Lung microvascular endothelial cell (primary cell): ENCODE measurements around the gene HSPA1L. TPM values are rescaled to one million over a fixed set of nuclear protein-coding genes. Genes with fewer than 3 reads are reported as not detected.
"Not testable (repeated sequence)": the region's sequence is repeated elsewhere in the genome, so short reads cannot be mapped to it uniquely, and the experiment has no call there.

Experiments used
- DNase-seq, 2 donors: peaks; one replicate each; pipeline versions ENCODE4 v3.0.0 to v3.0.0-alpha.2; 2010; ENCODE audit warnings: low read depth in 2 of 2
- total RNA-seq: library from RNA; depleted of rRNA; stranded (reverse); fragments of >200 nt; gene quantifications from 2 replicates; pipeline ENCODE4 v1.2.1, GENCODE V29; 2014

The HSPA1L gene
- total RNA-seq, 1 donor from 2014 or later = 1.8 TPM

- DNase-seq = peak; percentile 28 to 75
Measured at GRCh38 chr6:31837369-31838113, 22.5 kb upstream of the HSPA1L start.

- DNase-seq = peak; percentile 37 to 48
Measured at GRCh38 chr6:31836474-31837368, 21.6 kb upstream of the HSPA1L start.

- DNase-seq = no peak
Measured at GRCh38 chr6:31836047-31836473, 21.0 kb upstream of the HSPA1L start.

GRCh38 chr6:31834367-31835250, 19.5 kb upstream of the HSPA1L start:
- peak; percentile 86 to 91 for DNase-seq

DNA sequence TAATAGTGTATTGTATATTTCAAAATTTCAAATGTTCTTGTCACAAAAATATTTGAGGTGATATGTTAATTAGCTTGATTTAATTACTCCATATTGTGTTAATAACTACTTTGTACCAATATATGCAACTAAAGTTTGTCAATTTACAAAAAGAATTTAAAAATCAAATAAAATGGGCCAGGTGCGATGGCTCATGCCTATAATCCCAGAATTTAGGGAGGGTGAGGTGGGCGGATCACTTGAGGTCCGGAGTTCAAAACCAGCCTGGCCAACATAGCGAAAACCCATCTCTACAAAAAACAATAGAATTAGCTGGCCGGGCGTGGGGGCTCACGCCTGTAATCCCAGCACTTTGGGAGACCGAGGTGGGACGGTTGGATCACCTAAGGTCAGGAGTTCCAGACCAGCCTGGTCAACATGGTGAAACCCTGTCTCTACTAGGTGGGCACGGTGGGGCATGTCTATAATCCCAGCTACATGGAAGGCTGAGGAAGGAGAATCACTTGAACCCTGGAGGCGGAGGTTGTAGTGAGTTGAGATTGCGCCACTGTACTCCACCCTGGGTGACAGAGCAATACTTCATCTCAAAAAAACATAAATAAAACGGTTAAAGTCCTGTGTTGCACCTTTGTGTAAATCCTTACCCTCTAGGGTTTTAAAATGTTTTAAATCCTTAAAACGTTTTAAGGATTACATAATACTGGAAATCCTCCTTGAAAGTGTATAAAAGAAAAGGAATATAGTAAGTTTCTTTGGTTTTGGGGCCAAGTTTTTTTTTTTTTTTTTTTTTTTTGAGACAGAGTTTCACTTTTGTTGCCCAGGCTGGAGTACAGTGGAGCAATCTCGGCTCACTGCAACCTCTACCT, 16.5 kb upstream of the HSPA1L start:
- no peak for DNase-seq

DNA sequence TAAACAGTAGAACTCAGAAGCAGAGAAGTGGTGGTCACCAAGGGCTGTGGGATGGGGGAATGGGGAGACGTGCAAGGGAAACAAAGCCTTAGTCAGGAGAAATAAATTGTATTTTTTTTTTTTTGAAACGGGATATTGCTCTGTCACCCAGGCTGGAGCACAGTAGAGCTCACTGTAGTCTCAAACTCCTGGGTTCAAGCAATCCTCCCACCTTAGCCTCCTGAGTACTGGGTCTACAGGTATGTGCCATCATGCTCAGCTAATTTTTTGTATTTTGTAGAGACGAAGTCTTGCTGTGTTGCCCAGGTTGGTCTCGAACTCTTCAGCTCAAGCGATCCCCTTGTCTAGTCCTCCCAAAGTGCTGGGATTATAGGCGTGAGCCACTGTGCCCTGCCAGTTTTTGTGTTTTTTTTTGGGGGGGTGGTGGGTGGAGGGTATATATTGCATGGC, 15.8 kb upstream of the HSPA1L start:
- DNase-seq = no peak

DNA sequence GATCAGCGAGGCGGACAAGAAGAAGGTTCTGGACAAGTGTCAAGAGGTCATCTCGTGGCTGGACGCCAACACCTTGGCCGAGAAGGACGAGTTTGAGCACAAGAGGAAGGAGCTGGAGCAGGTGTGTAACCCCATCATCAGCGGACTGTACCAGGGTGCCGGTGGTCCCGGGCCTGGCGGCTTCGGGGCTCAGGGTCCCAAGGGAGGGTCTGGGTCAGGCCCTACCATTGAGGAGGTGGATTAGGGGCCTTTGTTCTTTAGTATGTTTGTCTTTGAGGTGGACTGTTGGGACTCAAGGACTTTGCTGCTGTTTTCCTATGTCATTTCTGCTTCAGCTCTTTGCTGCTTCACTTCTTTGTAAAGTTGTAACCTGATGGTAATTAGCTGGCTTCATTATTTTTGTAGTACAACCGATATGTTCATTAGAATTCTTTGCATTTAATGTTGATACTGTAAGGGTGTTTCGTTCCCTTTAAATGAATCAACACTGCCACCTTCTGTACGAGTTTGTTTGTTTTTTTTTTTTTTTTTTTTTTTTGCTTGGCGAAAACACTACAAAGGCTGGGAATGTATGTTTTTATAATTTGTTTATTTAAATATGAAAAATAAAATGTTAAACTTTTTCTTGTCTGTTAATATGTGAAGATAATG, 14.7 kb upstream of the HSPA1L start:
- DNase-seq = peak; percentile 58 to 75

DNA sequence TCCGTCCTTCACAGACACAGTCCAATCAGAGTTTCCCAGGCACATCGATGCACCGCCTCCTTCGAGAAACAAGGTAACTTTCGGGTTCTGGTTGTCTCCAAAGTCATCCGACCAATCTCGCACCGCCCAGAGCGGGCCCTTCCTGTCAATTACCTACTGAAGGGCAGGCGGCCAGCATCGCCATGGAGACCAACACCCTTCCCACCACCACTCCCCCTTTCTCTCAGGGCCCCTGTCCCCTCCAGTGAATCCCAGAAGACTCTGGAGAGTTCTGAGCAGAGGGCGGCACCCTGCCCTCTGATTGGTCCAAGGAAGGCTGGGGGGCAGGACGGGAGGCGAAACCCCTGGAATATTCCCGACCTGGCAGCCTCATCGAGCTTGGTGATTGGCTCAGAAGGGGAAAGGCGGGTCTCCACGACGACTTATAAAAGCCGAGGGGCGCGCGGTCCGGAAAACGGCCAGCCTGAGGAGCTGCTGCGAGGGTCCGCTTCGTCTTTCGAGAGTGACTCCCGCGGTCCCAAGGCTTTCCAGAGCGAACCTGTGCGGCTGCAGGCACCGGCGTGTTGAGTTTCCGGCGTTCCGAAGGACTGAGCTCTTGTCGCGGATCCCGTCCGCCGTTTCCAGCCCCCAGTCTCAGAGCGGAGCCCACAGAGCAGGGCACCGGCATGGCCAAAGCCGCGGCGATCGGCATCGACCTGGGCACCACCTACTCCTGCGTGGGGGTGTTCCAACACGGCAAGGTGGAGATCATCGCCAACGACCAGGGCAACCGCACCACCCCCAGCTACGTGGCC, 12.4 kb upstream of the HSPA1L start, which contains the start of gene HSPA1B:
Gene HSPA1B (plus strand): TSS at position 453 of the 794 bp plus-strand sequence. CDS start 213 bp downstream, at position 666.
- DNase-seq = peak; percentile 91 to 98

GRCh38 chr6:31826793-31827285, 11.8 kb upstream of the HSPA1L start:
- no peak for DNase-seq

DNA sequence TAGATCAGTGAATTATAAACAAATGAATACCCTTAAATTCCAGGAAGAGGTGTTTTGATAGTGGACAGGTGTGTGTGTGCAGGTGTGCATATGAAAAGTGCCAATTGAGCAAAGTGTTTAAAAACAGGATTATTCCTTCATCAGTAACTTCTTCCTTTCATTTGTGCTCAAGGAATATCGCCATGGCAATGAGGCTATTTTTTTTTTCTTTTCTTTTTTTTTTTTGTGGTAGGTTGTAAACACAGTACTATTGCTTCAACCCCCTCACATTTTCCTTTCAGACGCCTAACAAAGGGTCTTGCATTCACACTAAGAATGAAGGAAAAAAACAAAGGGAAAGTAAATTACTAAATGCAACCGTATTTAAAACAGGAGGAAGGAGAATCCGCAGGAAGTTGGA, 10.5 kb upstream of the HSPA1L start:
- no peak for DNase-seq

GRCh38 chr6:31823592-31824196, 8.6 kb upstream of the HSPA1L start:
- not testable (repeated sequence) for DNase-seq

- DNase-seq = peak; percentile 39 to 59
Measured at GRCh38 chr6:31822036-31822821, 7.1 kb upstream of the HSPA1L start.

GRCh38 chr6:31821301-31822035, 6.4 kb upstream of the HSPA1L start:
- DNase-seq = peak; percentile 30 to 49

DNA sequence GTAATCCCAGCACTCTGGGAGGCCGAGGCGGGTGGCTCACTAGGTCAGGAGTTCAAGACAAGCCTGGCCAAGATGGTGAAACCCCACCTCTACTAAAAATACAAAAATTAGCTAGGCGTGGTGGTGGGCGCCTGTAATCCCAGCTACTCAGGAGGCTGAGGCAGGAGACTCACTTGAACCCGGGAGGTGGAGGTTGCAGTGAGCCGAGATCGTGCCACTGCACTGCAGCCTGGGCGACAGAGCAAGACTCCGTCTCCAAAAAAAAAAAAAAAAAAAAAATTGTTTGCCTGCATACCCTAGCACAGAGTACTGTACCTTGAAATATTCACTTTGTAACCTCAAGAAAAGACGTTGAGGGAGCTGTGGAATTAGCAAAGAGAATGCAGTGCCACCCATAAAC, 5.3 kb upstream of the HSPA1L start:
- DNase-seq = not testable (repeated sequence)

- no peak for DNase-seq
Measured at GRCh38 chr6:31819871-31820299, 4.8 kb upstream of the HSPA1L start.

DNA sequence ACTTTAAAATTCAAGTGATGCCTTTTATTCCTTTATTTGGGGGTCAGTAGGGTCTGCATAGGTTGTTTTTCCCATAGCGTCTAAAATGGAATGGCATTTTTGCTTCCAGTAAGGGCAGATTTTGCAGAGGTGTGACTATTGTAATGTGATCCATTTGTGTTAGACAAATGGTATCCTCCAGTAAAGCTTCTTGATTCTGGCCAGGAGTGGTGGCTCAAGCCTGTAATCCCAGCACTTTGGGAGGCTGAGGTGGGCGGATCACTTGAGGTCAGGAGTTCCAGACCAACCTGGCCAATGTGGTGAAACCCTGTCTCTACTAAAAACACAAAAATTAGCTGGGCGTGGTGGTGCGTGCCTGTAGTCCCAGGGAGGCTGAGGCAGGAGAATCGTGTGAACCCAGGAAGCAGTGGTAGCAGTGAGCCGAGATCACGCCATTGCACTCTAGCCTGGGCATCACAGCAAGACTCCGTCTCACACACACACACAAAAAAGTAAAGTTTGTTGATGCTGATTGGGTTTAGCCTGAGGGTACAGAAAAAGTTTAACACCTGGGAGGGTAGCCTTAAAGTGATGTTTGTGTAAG, 2.9 kb upstream of the HSPA1L start:
- not testable (repeated sequence) for DNase-seq
